SK-N-SH (cell line): ENCODE data around the gene PUM1.

Source experiments
- FOXJ3 ChIP-seq: sonication (generic); formaldehyde crosslinking; IDR thresholded peaks from 2 replicates; pipeline ENCODE4 v1.5.1; 2020; ENCODE audit warnings: mild to moderate bottlenecking, missing genetic modification reagents
- IRF3 ChIP-seq: fragments of 150-350 bp; IDR thresholded peaks from 2 replicates; pipeline ENCODE4 v1.6.1; 2016; ENCODE audit warnings: mild to moderate bottlenecking, low read depth, low read length
- NRF1 ChIP-seq: IDR thresholded peaks from 2 replicates; pipeline ENCODE4 v1.6.1; 2012; ENCODE audit warnings: low read depth, mild to moderate bottlenecking, low read length
- POLR2AphosphoS5 ChIP-seq: IDR thresholded peaks from 2 replicates; pipeline ENCODE4 v1.6.1; 2012; ENCODE audit warnings: low read depth, low read length
- RCOR1 ChIP-seq: fragments of 150-350 bp; IDR thresholded peaks from 2 replicates; pipeline ENCODE4 v1.6.1; 2017; ENCODE audit warnings: antibody characterized with exemption, low read length
- REST ChIP-seq: IDR thresholded peaks from 2 replicates; pipeline ENCODE4 v1.6.1; 2012; ENCODE audit warnings: mild to moderate bottlenecking, low read depth, low read length, moderate library complexity
- TAF1 ChIP-seq: IDR thresholded peaks from 2 replicates; pipeline ENCODE4 v1.6.1; 2012; ENCODE audit warnings: low read depth, mild to moderate bottlenecking, low read length, moderate library complexity, borderline replicate concordance
- TCF12 ChIP-seq: IDR thresholded peaks from 2 replicates; pipeline ENCODE4 v1.4.0; 2012
- TEAD4 ChIP-seq: IDR thresholded peaks from 2 replicates; pipeline ENCODE4 v1.4.0; 2012; ENCODE audit warnings: mild to moderate bottlenecking, borderline replicate concordance; ENCODE audit not compliant: insufficient read depth
- TF ChIP-seq, protein P1 (sequence below): fragments of 200-600 bp; sonication (generic); IDR thresholded peaks from 2 replicates; pipeline ENCODE4 v1.6.1; 2017; ENCODE audit warnings: antibody characterized with exemption, mild to moderate bottlenecking, moderate library complexity
- TF ChIP-seq, protein P2 (sequence below): IDR thresholded peaks from 2 replicates; pipeline ENCODE4 v1.4.0; 2012; ENCODE audit warnings: low read depth, borderline replicate concordance

DNA sequence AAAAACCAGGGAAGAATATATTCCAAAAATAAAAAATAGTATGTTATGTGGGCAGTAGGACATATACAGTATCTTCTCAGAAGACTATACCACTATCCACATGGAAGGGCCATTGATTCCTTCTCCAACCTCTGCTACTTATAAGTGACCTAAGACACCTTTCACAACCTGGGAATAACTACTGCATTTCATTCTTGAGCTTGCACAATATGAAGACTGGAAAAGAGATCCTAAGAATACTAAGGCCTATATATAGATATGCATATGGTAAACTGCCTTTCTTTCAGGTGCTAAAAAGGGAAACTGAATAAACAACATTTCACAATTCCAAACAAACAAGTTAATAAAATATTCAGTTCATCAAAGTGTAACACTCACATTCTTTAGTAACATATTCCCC is 125.0 kb downstream of the PUM1 start:
- TF ChIP-seq, protein P1, sequence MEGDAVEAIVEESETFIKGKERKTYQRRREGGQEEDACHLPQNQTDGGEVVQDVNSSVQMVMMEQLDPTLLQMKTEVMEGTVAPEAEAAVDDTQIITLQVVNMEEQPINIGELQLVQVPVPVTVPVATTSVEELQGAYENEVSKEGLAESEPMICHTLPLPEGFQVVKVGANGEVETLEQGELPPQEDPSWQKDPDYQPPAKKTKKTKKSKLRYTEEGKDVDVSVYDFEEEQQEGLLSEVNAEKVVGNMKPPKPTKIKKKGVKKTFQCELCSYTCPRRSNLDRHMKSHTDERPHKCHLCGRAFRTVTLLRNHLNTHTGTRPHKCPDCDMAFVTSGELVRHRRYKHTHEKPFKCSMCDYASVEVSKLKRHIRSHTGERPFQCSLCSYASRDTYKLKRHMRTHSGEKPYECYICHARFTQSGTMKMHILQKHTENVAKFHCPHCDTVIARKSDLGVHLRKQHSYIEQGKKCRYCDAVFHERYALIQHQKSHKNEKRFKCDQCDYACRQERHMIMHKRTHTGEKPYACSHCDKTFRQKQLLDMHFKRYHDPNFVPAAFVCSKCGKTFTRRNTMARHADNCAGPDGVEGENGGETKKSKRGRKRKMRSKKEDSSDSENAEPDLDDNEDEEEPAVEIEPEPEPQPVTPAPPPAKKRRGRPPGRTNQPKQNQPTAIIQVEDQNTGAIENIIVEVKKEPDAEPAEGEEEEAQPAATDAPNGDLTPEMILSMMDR = no peak
- TF ChIP-seq IRF3 (no peak), TCF12 (no peak), RCOR1 (no peak), REST (no peak), NRF1 (no peak), TEAD4 (no peak), FOXJ3 (CRISPR knock-in tag) (no peak), POLR2AphosphoS5 (no peak), TAF1 (no peak)
- TF ChIP-seq, protein P2, sequence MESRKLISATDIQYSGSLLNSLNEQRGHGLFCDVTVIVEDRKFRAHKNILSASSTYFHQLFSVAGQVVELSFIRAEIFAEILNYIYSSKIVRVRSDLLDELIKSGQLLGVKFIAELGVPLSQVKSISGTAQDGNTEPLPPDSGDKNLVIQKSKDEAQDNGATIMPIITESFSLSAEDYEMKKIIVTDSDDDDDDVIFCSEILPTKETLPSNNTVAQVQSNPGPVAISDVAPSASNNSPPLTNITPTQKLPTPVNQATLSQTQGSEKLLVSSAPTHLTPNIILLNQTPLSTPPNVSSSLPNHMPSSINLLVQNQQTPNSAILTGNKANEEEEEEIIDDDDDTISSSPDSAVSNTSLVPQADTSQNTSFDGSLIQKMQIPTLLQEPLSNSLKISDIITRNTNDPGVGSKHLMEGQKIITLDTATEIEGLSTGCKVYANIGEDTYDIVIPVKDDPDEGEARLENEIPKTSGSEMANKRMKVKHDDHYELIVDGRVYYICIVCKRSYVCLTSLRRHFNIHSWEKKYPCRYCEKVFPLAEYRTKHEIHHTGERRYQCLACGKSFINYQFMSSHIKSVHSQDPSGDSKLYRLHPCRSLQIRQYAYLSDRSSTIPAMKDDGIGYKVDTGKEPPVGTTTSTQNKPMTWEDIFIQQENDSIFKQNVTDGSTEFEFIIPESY = no peak
